ENCODE data around the gene KCNH6.

DNA sequence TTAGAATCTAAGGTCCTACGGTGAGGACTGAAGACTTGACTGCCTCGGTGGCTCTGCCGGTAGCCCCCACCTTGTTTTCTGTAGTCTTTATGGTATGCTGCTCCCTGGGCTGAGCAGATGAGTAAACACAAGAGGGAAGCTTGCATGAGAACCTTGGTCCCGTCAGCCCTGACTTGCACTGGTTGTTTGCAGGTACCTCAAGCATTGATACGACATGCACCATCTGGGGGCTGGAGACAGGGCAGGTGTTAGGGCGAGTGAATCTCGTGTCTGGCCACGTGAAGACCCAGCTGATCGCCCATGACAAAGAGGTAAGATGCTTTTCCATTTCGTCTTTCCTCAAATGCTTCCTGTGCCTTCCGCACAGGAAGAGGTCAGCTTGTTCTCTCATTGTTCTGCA is 56.5 kb downstream of the KCNH6 start:
- TF ChIP-seq, protein P1, sequence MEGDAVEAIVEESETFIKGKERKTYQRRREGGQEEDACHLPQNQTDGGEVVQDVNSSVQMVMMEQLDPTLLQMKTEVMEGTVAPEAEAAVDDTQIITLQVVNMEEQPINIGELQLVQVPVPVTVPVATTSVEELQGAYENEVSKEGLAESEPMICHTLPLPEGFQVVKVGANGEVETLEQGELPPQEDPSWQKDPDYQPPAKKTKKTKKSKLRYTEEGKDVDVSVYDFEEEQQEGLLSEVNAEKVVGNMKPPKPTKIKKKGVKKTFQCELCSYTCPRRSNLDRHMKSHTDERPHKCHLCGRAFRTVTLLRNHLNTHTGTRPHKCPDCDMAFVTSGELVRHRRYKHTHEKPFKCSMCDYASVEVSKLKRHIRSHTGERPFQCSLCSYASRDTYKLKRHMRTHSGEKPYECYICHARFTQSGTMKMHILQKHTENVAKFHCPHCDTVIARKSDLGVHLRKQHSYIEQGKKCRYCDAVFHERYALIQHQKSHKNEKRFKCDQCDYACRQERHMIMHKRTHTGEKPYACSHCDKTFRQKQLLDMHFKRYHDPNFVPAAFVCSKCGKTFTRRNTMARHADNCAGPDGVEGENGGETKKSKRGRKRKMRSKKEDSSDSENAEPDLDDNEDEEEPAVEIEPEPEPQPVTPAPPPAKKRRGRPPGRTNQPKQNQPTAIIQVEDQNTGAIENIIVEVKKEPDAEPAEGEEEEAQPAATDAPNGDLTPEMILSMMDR (IDR thresholded peaks at IDR 0.05) = no peak
- TF ChIP-seq POLR2AphosphoS5 (IDR thresholded peaks at IDR 0.05; ENCODE audit: insufficient read depth in 1 of 2, low read depth in 1 of 2) = no peak
- TF ChIP-seq POLR2A (IDR thresholded peaks at IDR 0.05) = no peak
